Endodermal cell (in vitro differentiated cells): ENCODE measurements around the gene COQ8A. TPM values are rescaled to one million over a fixed set of nuclear protein-coding genes. Genes with fewer than 3 reads are reported as not detected.

Experiments
- DNase-seq: peaks from one replicate; pipeline ENCODE4 v3.0.0-alpha.2; 2017
- H3K27ac ChIP-seq: 2 replicates; pipeline ENCODE4 v1.5.1; 2013; ENCODE audit warnings: mild to moderate bottlenecking, low read depth, low read length, moderate library complexity
- H3K27me3 ChIP-seq: 2 replicates; pipeline ENCODE4 v1.6.1; 2013; ENCODE audit warnings: mild to moderate bottlenecking, low read length, moderate library complexity; ENCODE audit not compliant: insufficient read depth, control insufficient read depth, poor library complexity, severe bottlenecking
- H3K36me3 ChIP-seq: 2 replicates; pipeline ENCODE4 v1.7.0; 2013; ENCODE audit warnings: mild to moderate bottlenecking, low read length, moderate library complexity; ENCODE audit not compliant: control insufficient read depth, insufficient read depth
- H3K4me1 ChIP-seq: one replicate; pipeline ENCODE4 v1.7.0; 2013; ENCODE audit warnings: low read length; ENCODE audit not compliant: control insufficient read depth, insufficient read depth
- H3K4me3 ChIP-seq: 2 replicates; pipeline ENCODE4 v1.5.1; 2013; ENCODE audit warnings: mild to moderate bottlenecking, low read length, moderate library complexity
- H3K9ac ChIP-seq: 2 replicates; pipeline ENCODE4 v1.6.1; 2013; ENCODE audit warnings: mild to moderate bottlenecking, low read length, moderate library complexity; ENCODE audit not compliant: poor library complexity, severe bottlenecking; ENCODE audit errors: extremely low read depth
- H3K9me3 ChIP-seq: 2 replicates; pipeline ENCODE4 v1.6.1; 2013; ENCODE audit warnings: mild to moderate bottlenecking, low read length, moderate library complexity; ENCODE audit not compliant: control insufficient read depth
- H3K27ac Mint-ChIP-seq: 2 replicates; pipeline ENCODE4 v1.8.0; 2020; ENCODE audit warnings: mixed read lengths
- H3K27me3 Mint-ChIP-seq: 2 replicates; pipeline ENCODE4 v1.8.0; 2021; ENCODE audit warnings: mild to moderate bottlenecking, mixed read lengths; ENCODE audit not compliant: insufficient read depth
- H3K36me3 Mint-ChIP-seq: 2 replicates; pipeline ENCODE4 v1.8.0; 2020; ENCODE audit warnings: low read depth, mixed read lengths
- H3K4me1 Mint-ChIP-seq: 2 replicates; pipeline ENCODE4 v1.8.0; 2020; ENCODE audit warnings: mixed read lengths
- H3K4me3 Mint-ChIP-seq: 2 replicates; pipeline ENCODE4 v1.8.0; 2020; ENCODE audit warnings: mild to moderate bottlenecking, moderate library complexity, mixed read lengths
- H3K9me3 Mint-ChIP-seq: 2 replicates; pipeline ENCODE4 v1.8.0; 2020; ENCODE audit warnings: mild to moderate bottlenecking, mixed read lengths
- CTCF ChIP-seq: fragments of 200-600 bp; sonication (generic); conservative IDR thresholded peaks from 2 replicates; pipeline ENCODE4 v1.5.0; 2021; ENCODE audit warnings: antibody characterized with exemption, mild to moderate bottlenecking
- WGBS, 2 experiments: methylation state at CpG; one replicate each; pipeline versions ENCODE4 v1.1.5 to v1.1.7; 2013; ENCODE audit warnings: missing lambda C conversion rate in 2 of 2, mixed read lengths in 1 of 2; ENCODE audit not compliant: insufficient coverage in 1 of 2, insufficient read length in 1 of 2; 5-methylcytosine and 5-hydroxymethylcytosine counted together
- long read RNA-seq, 4 experiments: library from polyadenylated mRNA in 2 of 4; library from RNA in 1 of 4; library from capped mRNA in 1 of 4; stranded (forward) in 3 of 4; unstranded in 1 of 4; transcript quantifications; one replicate each; pipeline ENCODE4 v2.0.0, GENCODE V29; 2020 to 2021; ENCODE audit warnings: inconsistent platforms in 1 of 4
- polyA plus RNA-seq, 2 experiments: library from polyadenylated mRNA; stranded (reverse); fragments of 50-300 nt; gene quantifications; one replicate each; pipeline ENCODE4 v1.2.3, GENCODE V29; 2013
- total RNA-seq, 2 donors: library from RNA; stranded (reverse); fragmentation: NEBNext Ultra II Directional in 1 of 2; extraction: Animal tissue kit (Norgen Biotek cat#: 25700) in 1 of 2; gene quantifications; 2 replicates in 1 of 2; 3 replicates in 1 of 2; pipeline ENCODE4 v1.2.1, GENCODE V29; 2021

The COQ8A gene
- total RNA-seq: 10 to 100 TPM in 1 of 2 donors, 1 to 10 TPM in 1; 6.6 to 14.9 TPM
- 13.1 TPM for polyA plus RNA-seq (2013, experiment 1 of 2)
- 10.1 TPM for polyA plus RNA-seq (2013, experiment 2 of 2)
- long read RNA-seq, experiment 1, partial matches to known transcripts: 0 of 2 reads
- long read RNA-seq, experiment 1, other reads (novel, unspliced or antisense): 2 of 2 reads
- long read RNA-seq, experiment 2, partial matches to known transcripts: 1 of 8 reads
- long read RNA-seq, experiment 2, other reads (novel, unspliced or antisense): 4 of 8 reads
- long read RNA-seq, experiment 3, transcript COQ8A-201 (15 exons, 2,872 nt): major isoform, 106 of 133 reads
- long read RNA-seq, experiment 3, partial matches to known transcripts: 4 of 133 reads
- long read RNA-seq, experiment 3, other reads (novel, unspliced or antisense): 23 of 133 reads
- long read RNA-seq, experiment 4, partial matches to known transcripts: 1 of 2 reads
- long read RNA-seq, experiment 4, other reads (novel, unspliced or antisense): 0 of 2 reads

GRCh38 chr1:226940029-226940805 lies at the start of gene COQ8A:
Gene COQ8A (plus strand): TSS chr1:226940294. CDS start chr1:226961386, 21,092 bp downstream.
- Histone ChIP-seq H3K27me3 (peaks cover 42% of the 10 kb centered on the region), H3K36me3 (no peaks in the 10 kb centered on the region), H3K27ac (peak within 1 kb of the TSS; percentile 95), H3K4me3 (peak within 1 kb of the TSS; percentile 87), H3K9ac (peak within 1 kb of the TSS; percentile 64), H3K4me1 (peaks cover 5% of the 10 kb centered on the region), H3K9me3 (peaks cover 3% of the 10 kb centered on the region)
- TF ChIP-seq CTCF: no peak
- Mint-ChIP-seq H3K27me3 (peaks cover 44% of the 10 kb centered on the region), H3K4me1 (peaks cover 17% of the 10 kb centered on the region), H3K36me3 (no peaks in the 10 kb centered on the region), H3K27ac (peak within 1 kb of the TSS; percentile 91), H3K9me3 (peaks cover 2% of the 10 kb centered on the region), H3K4me3 (peak within 1 kb of the TSS; percentile 63)
- 2% methylated on average over 31 to 73 of the region's 73 CpGs for WGBS, 2 experiments
- DNase-seq: peak; percentile 100

GRCh38 chr1:226890331-226891108 lies 49.6 kb upstream of the COQ8A start:
- no peak overlapping the region for H3K9ac ChIP-seq
- TF ChIP-seq CTCF: no peak
- H3K9me3 ChIP-seq: no peaks in the 10 kb centered on the region
- no peak overlapping the region for H3K4me3 Mint-ChIP-seq
- peak overlapping the region; percentile 16 for H3K27ac Mint-ChIP-seq
- peaks cover 52% of the 10 kb centered on the region for H3K36me3 Mint-ChIP-seq
- no peaks in the 10 kb centered on the region for H3K9me3 Mint-ChIP-seq
- no peaks in the 10 kb centered on the region for H3K27me3 Mint-ChIP-seq
- no peak overlapping the region for H3K4me3 ChIP-seq
- H3K36me3 ChIP-seq: peaks cover 37% of the 10 kb centered on the region
- DNase-seq: no peak
- H3K4me1 Mint-ChIP-seq: no peaks in the 10 kb centered on the region
- WGBS, 2 experiments: 91% methylated on average over 21 to 22 of the region's 22 CpGs
- no peaks in the 10 kb centered on the region for H3K4me1 ChIP-seq
- no peak overlapping the region for H3K27ac ChIP-seq
- H3K27me3 ChIP-seq: no peaks in the 10 kb centered on the region

- Histone ChIP-seq H3K4me3 (no peak overlapping the region), H3K9ac (no peak overlapping the region), H3K27ac (no peak overlapping the region), H3K36me3 (peaks cover 35% of the 10 kb centered on the region), H3K4me1 (no peaks in the 10 kb centered on the region), H3K9me3 (no peaks in the 10 kb centered on the region), H3K27me3 (no peaks in the 10 kb centered on the region)
- no peak for DNase-seq
- Mint-ChIP-seq H3K36me3 (peaks cover 47% of the 10 kb centered on the region), H3K4me1 (no peaks in the 10 kb centered on the region), H3K27ac (no peak overlapping the region), H3K4me3 (no peak overlapping the region), H3K9me3 (no peaks in the 10 kb centered on the region), H3K27me3 (no peaks in the 10 kb centered on the region)
- 95 to 97% methylated on average over 8 to 11 of the region's 11 CpGs for WGBS, 2 experiments
- no peak for TF ChIP-seq CTCF
Measured at GRCh38 chr1:226891346-226891745, 48.7 kb upstream of the COQ8A start.
